ENCODE data around the gene MRPL4. TPM values are rescaled to one million over a fixed set of nuclear protein-coding genes. Genes with fewer than 3 reads are reported as not detected.

Gene MRPL4
- total and polyA plus RNA-seq, 10 of the 15 experiments (the other 5 are each of a cell fraction or from before 2014, with no cell fraction given), result 0.79 to 221 (median 112) TPM

DNA sequence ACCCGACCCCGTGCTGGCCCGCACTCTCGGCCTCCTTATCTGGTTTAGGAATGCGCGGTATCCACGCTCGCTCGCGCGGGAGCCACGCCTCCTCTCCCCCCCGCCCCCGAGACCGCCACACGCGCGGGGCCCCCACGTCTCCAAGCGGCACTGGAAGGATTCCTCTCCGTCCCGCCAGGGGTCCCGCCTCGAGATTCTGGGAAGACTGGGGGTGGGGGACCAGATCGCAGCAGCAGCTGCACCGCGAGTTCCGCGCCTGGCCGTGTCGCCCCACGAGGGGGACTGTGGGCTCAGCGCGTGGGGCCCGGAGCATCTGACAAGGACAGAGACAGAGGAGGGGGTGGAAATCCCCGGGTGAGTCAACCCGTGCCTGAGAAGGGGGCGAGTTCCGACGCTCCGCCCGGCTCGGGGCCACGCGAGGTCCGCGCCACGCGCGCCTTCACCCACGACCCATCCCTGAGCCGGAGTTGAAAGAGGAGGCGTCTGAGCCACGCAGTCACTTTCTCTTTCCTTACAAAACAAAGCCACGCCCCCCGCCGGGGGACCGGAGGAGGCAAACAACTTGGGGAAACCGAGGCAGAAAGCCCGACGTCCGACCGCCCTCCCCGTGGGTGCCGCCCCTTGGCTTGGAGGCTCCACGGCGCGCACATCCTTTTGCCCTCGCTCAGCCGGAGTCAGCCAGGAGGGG is 21.7 kb upstream of the MRPL4 start (continued):
- no peak for TF ChIP-seq MEF2A (IDR thresholded peaks at IDR 0.05; ENCODE audit: insufficient read depth, low read depth, low read length)
- peak; percentile 43 for TF ChIP-seq IKZF1 (conservative IDR thresholded peaks at IDR 0.05)
- no peak for TF ChIP-seq ZNF622 (IDR thresholded peaks at IDR 0.05)
- no peak for TF ChIP-seq RAD51 (IDR thresholded peaks at IDR 0.05)
- TF ChIP-seq, protein P1, sequence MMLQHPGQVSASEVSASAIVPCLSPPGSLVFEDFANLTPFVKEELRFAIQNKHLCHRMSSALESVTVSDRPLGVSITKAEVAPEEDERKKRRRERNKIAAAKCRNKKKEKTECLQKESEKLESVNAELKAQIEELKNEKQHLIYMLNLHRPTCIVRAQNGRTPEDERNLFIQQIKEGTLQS (IDR thresholded peaks at IDR 0.05; ENCODE audit: borderline replicate concordance, extremely low read depth, low read depth, low read length), result no peak
- no peak for TF ChIP-seq WRNIP1 (IDR thresholded peaks at IDR 0.05; ENCODE audit: borderline replicate concordance, low read depth, low read length)
- TF ChIP-seq, protein P2, sequence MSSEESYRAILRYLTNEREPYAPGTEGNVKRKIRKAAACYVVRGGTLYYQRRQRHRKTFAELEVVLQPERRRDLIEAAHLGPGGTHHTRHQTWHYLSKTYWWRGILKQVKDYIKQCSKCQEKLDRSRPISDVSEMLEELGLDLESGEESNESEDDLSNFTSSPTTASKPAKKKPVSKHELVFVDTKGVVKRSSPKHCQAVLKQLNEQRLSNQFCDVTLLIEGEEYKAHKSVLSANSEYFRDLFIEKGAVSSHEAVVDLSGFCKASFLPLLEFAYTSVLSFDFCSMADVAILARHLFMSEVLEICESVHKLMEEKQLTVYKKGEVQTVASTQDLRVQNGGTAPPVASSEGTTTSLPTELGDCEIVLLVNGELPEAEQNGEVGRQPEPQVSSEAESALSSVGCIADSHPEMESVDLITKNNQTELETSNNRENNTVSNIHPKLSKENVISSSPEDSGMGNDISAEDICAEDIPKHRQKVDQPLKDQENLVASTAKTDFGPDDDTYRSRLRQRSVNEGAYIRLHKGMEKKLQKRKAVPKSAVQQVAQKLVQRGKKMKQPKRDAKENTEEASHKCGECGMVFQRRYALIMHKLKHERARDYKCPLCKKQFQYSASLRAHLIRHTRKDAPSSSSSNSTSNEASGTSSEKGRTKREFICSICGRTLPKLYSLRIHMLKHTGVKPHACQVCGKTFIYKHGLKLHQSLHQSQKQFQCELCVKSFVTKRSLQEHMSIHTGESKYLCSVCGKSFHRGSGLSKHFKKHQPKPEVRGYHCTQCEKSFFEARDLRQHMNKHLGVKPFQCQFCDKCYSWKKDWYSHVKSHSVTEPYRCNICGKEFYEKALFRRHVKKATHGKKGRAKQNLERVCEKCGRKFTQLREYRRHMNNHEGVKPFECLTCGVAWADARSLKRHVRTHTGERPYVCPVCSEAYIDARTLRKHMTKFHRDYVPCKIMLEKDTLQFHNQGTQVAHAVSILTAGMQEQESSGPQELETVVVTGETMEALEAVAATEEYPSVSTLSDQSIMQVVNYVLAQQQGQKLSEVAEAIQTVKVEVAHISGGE (CRISPR knock-in tag; IDR thresholded peaks at IDR 0.05), result no peak
- no peak for TF ChIP-seq PML (IDR thresholded peaks at IDR 0.05; ENCODE audit: low read length)
- TF ChIP-seq, protein P3, sequence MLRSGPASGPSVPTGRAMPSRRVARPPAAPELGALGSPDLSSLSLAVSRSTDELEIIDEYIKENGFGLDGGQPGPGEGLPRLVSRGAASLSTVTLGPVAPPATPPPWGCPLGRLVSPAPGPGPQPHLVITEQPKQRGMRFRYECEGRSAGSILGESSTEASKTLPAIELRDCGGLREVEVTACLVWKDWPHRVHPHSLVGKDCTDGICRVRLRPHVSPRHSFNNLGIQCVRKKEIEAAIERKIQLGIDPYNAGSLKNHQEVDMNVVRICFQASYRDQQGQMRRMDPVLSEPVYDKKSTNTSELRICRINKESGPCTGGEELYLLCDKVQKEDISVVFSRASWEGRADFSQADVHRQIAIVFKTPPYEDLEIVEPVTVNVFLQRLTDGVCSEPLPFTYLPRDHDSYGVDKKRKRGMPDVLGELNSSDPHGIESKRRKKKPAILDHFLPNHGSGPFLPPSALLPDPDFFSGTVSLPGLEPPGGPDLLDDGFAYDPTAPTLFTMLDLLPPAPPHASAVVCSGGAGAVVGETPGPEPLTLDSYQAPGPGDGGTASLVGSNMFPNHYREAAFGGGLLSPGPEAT (IDR thresholded peaks at IDR 0.05; ENCODE audit: low read depth), result peak; percentile 68
- TF ChIP-seq POLR2AphosphoS5 (IDR thresholded peaks at IDR 0.05; ENCODE audit: low read length), result peak; percentile 69; the same call in 1 of the 2 replicates
- TF ChIP-seq, protein P4, sequence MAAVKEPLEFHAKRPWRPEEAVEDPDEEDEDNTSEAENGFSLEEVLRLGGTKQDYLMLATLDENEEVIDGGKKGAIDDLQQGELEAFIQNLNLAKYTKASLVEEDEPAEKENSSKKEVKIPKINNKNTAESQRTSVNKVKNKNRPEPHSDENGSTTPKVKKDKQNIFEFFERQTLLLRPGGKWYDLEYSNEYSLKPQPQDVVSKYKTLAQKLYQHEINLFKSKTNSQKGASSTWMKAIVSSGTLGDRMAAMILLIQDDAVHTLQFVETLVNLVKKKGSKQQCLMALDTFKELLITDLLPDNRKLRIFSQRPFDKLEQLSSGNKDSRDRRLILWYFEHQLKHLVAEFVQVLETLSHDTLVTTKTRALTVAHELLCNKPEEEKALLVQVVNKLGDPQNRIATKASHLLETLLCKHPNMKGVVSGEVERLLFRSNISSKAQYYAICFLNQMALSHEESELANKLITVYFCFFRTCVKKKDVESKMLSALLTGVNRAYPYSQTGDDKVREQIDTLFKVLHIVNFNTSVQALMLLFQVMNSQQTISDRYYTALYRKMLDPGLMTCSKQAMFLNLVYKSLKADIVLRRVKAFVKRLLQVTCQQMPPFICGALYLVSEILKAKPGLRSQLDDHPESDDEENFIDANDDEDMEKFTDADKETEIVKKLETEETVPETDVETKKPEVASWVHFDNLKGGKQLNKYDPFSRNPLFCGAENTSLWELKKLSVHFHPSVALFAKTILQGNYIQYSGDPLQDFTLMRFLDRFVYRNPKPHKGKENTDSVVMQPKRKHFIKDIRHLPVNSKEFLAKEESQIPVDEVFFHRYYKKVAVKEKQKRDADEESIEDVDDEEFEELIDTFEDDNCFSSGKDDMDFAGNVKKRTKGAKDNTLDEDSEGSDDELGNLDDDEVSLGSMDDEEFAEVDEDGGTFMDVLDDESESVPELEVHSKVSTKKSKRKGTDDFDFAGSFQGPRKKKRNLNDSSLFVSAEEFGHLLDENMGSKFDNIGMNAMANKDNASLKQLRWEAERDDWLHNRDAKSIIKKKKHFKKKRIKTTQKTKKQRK (IDR thresholded peaks at IDR 0.05; ENCODE audit: low read depth, low read length), result no peak
- TF ChIP-seq, protein P5, sequence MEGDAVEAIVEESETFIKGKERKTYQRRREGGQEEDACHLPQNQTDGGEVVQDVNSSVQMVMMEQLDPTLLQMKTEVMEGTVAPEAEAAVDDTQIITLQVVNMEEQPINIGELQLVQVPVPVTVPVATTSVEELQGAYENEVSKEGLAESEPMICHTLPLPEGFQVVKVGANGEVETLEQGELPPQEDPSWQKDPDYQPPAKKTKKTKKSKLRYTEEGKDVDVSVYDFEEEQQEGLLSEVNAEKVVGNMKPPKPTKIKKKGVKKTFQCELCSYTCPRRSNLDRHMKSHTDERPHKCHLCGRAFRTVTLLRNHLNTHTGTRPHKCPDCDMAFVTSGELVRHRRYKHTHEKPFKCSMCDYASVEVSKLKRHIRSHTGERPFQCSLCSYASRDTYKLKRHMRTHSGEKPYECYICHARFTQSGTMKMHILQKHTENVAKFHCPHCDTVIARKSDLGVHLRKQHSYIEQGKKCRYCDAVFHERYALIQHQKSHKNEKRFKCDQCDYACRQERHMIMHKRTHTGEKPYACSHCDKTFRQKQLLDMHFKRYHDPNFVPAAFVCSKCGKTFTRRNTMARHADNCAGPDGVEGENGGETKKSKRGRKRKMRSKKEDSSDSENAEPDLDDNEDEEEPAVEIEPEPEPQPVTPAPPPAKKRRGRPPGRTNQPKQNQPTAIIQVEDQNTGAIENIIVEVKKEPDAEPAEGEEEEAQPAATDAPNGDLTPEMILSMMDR (IDR thresholded peaks at IDR 0.05 in 2 of 3, conservative IDR thresholded peaks at IDR 0.05 in 1 of 3; ENCODE audit: control insufficient read depth in 2 of 3, extremely low read depth in 1 of 3, insufficient read depth in 1 of 3, low read depth in 3 of 3, low read length in 3 of 3), result peak in 1 of 3 experiments; percentile 7; a peak in 1 of 6 replicates
- TF ChIP-seq HDAC2 (IDR thresholded peaks at IDR 0.05), result no peak
- no peak for TF ChIP-seq STAT1 (conservative IDR thresholded peaks at IDR 0.05)
- TF ChIP-seq SMARCA5 (IDR thresholded peaks at IDR 0.05), result 0 out of 2 replicates have a peak, but pooled peaks have one; percentile 49
- TF ChIP-seq SMAD5 (IDR thresholded peaks at IDR 0.05; ENCODE audit: low read depth), result no peak; the same call in 1 of the 2 replicates
- TF ChIP-seq, protein P6, sequence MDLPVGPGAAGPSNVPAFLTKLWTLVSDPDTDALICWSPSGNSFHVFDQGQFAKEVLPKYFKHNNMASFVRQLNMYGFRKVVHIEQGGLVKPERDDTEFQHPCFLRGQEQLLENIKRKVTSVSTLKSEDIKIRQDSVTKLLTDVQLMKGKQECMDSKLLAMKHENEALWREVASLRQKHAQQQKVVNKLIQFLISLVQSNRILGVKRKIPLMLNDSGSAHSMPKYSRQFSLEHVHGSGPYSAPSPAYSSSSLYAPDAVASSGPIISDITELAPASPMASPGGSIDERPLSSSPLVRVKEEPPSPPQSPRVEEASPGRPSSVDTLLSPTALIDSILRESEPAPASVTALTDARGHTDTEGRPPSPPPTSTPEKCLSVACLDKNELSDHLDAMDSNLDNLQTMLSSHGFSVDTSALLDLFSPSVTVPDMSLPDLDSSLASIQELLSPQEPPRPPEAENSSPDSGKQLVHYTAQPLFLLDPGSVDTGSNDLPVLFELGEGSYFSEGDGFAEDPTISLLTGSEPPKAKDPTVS (IDR thresholded peaks at IDR 0.05; ENCODE audit: low read depth, low read length), result no peak

Data from GM12878 (cell line).